ENCODE measurements around the gene MLH3.
A peak's percentile ranks its signal among the peaks of the same experiment; 100 is the strongest.
"Not testable (repeated sequence)": the region's sequence is repeated elsewhere in the genome, so short reads cannot be mapped to it uniquely, and the experiment has no call there.

Gene MLH3

DNA sequence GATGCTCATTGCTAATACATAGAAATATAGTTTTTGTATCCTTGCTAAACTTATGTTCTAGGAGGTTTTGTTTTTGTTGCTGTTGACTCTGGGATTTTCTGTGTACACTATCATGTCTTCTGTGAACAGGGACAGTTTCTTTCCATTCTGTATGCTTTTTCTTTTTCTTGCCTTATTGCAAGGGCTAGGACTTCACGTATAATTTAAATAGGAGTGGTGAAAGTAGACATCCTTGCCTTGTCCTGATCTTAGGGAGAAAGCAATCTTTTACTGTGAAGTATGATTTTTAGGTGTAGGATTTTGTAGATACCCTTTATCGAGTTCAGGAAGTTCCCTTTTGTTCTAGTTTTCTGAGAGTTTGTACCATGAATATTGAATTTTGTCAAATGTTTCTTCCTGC lies 50.0 kb downstream of the MLH3 start:
- no peak for DNase-seq (ENCODE audit: low read depth)
- TF ChIP-seq CTCF (IDR thresholded peaks at IDR 0.05; ENCODE audit: insufficient read depth, low read depth, low read length, missing control alignments): no peak
- no peak overlapping the region for H3K4me3 ChIP-seq (ENCODE audit: low read length)

- DNase-seq (ENCODE audit: low read depth); H3K4me3 ChIP-seq (ENCODE audit: low read length): not testable (repeated sequence)
These were observed 55.5 kb downstream of the MLH3 start for GRCh38 chr14:74995781-74996180.

DNA sequence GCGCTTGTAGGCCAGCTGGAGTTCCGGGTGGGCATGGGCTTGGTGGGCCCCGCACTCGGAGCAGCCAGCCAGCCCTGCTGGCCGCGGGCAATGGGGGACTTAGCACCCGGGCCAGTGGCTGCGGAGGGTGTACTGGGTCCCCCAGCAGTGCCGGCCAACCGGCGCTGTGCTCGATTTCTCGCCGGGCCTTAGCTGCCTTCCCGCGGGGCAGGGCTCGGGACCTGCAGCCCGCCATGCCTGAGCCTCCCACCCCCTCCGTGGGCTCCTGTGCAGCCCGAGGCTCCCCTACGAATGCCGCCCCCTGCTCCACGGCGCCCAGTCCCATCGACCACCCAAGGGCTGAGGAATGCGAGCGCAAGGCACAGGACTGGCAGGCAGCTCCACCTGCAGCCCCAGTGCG lies 57.1 kb downstream of the MLH3 start:
- not testable (repeated sequence) for H3K4me3 ChIP-seq (ENCODE audit: low read length); DNase-seq (ENCODE audit: low read depth)

- no peak for TF ChIP-seq CTCF (IDR thresholded peaks at IDR 0.05; ENCODE audit: insufficient read depth, low read depth, low read length, missing control alignments)
- H3K4me3 ChIP-seq (ENCODE audit: low read length): no peak overlapping the region
- no peak for DNase-seq (ENCODE audit: low read depth)
These were observed 62.3 kb downstream of the MLH3 start for GRCh38 chr14:74988993-74989392.

GRCh38 chr14:74988131-74988530 lies 63.1 kb downstream of the MLH3 start:
- TF ChIP-seq CTCF (IDR thresholded peaks at IDR 0.05; ENCODE audit: insufficient read depth, low read depth, low read length, missing control alignments): no peak
- peak; percentile 86 for DNase-seq (ENCODE audit: low read depth)
- no peak overlapping the region for H3K4me3 ChIP-seq (ENCODE audit: low read length)

GRCh38 chr14:74985806-74986205 lies 65.5 kb downstream of the MLH3 start:
- H3K4me3 ChIP-seq (ENCODE audit: low read length): no peak overlapping the region
- DNase-seq (ENCODE audit: low read depth): no peak
- TF ChIP-seq CTCF (IDR thresholded peaks at IDR 0.05; ENCODE audit: insufficient read depth, low read depth, low read length, missing control alignments): no peak

DNA sequence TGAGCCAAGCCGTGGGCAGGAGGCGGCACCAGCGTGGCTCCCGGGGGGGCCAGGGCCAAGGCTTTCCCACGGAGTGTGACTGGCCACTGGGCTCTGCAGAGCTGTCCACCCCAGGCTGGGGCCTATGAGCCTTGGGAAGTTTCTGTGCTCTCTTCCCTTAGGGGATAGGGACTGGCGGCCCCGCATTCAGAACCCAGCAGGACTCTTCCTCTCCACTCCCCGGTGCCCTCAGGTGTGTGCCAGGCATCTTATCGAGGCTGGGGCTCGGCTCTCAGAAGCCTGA lies 66.3 kb downstream of the MLH3 start:
- H3K4me3 ChIP-seq (ENCODE audit: low read length): no peak overlapping the region
- DNase-seq (ENCODE audit: low read depth): no peak
- TF ChIP-seq CTCF (IDR thresholded peaks at IDR 0.05; ENCODE audit: insufficient read depth, low read depth, low read length, missing control alignments): no peak

DNA sequence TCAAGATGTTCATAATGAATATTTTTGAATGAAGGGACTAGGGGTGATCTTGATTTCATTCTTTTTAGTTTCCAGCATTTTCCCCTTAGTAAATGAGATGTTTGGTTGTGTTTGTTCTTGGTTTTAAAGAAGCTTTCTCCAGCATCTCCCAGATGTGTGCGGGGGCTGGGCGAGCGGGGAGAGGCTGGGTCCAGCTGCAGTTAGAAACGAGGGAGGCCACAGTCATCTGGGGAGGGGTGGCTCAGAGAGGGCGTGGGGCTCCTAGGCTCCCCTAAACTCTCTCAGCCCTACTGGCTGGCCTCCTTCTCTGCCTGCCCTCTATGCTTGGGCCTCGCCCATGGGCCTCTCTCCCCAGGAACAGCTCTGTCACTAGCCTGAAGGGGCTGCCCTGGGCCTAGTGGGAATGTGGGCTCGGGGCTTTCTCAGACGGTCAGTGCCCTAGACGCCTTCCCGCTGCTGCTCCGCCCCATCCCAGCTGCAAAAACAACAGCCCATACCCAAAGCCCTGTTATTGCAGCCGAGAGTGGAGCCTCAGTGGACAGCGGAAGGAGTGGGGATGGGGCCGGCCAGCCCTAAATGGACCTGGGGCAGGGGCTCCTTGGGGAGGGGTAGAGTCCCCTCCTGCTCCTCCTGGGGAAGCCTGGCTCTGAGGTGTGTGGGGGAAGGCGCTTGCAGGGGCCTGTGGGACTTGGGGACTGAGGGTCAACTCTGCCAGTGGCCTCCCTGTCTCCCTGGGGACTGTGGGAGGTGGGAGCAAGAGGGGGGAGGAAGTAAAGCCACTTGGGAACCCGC lies 66.8 kb downstream of the MLH3 start:
- no peak overlapping the region for H3K4me3 ChIP-seq (ENCODE audit: low read length)
- no peak for TF ChIP-seq CTCF (IDR thresholded peaks at IDR 0.05; ENCODE audit: insufficient read depth, low read depth, low read length, missing control alignments)
- DNase-seq (ENCODE audit: low read depth): no peak
